ENCODE measurements around the gene COL10A1.

GRCh38 chr6:116127771-116128493 is 2.0 kb upstream of the COL10A1 start:
- no peak for TF ChIP-seq REST (IDR thresholded peaks at IDR 0.05; ENCODE audit: insufficient read depth in 1 of 2, low read depth in 2 of 2, low read length in 2 of 2)
- no peak for TF ChIP-seq TAF1 (IDR thresholded peaks at IDR 0.05; ENCODE audit: borderline replicate concordance, insufficient read depth, low read length)

Measured in PFSK-1 (cell line).